ENCODE measurements around the gene HHAT.

DNA sequence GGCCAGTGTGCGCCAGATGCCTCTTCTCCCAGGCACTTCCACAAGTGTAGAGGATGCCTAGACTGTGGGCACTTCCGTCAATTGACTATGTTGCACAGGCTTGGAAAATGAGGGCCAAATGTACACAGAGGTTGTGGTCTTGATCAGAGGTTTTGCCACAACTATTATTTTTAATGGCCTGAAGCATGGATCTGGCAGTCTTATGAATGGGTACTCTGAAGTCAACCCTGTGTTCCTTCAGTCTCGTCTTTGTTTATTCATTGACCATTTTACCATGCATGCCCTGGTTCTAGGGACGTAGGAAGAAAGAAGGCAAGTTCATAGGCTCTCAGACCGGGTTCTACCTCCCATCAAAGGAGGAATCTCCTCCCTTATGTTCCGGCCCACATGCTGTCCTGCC, 329.1 kb downstream of the HHAT start:
- no peak for TF ChIP-seq POLR2A (IDR thresholded peaks at IDR 0.05)
- TF ChIP-seq, protein P1, sequence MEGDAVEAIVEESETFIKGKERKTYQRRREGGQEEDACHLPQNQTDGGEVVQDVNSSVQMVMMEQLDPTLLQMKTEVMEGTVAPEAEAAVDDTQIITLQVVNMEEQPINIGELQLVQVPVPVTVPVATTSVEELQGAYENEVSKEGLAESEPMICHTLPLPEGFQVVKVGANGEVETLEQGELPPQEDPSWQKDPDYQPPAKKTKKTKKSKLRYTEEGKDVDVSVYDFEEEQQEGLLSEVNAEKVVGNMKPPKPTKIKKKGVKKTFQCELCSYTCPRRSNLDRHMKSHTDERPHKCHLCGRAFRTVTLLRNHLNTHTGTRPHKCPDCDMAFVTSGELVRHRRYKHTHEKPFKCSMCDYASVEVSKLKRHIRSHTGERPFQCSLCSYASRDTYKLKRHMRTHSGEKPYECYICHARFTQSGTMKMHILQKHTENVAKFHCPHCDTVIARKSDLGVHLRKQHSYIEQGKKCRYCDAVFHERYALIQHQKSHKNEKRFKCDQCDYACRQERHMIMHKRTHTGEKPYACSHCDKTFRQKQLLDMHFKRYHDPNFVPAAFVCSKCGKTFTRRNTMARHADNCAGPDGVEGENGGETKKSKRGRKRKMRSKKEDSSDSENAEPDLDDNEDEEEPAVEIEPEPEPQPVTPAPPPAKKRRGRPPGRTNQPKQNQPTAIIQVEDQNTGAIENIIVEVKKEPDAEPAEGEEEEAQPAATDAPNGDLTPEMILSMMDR (IDR thresholded peaks at IDR 0.05), result no peak

Measured in testis (tissue), 2 donors.